HG02938 (cell line): Measurements from ENCODE around the gene CPEB1.

ENCODE experiments used
- ATAC-seq: cut with Tn5 transposase; IDR thresholded peaks from one replicate; pipeline ENCODE4 v1.9.1; 2021; ENCODE audit warnings: mild to moderate bottlenecking, moderate library complexity; ENCODE audit not compliant: unreplicated experiment

Gene CPEB1

DNA sequence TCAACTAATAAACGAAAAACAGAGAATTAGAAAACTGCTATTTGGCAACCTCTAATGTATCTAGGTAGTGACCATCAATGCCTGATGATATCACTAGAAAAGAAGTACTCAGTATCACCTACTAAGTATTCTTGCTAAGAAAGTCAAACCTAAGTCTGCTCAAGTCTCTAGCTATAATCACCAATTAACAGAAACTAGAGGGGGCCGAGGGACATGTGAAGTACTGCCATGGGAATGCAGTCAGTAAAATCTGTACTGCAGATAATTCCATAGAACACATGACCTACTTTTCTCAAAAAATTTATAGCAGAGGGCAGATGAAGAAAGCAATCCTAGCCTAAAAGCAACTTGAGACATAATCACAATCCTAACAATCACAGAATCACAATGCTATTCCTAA lies 51.4 kb downstream of the CPEB1 start:
- ATAC-seq, result no peak

DNA sequence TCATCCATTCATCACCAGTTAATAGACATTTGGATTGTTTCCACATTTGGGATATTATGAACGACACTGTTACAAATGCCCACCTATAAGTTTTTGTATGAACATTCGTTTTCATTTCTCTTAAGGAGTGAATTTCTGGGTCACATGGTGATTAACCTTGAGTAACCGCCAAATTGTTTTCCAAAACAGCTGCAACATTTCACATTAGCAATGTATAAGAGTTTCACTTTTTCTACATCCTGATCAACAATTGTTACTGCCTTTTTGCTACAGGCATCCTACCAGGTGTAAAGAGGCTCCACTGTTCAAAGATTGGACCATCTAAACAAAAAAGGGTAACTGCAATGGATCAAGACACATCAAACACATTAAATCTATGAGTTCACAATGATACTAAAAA lies 52.0 kb downstream of the CPEB1 start:
- ATAC-seq, result no peak

DNA sequence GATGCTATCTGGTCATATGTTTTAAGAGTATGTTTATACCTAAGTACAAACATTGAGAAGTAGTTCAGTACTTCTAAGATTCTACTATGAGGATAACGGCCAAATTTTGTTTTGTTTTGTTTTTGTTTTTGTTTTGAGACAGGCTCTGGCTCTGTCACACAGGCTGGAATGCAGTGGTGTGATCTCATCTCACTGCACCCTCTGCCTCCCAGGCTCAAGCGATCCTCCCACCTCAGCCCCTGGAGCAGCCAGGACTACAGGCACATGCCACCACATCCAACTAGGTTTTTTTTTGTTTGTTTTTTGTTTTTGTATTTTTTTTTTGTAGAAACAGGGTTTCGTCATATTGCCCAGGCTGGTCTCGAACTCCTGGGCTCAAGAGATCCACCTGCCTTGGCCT lies 59.4 kb downstream of the CPEB1 start:
- ATAC-seq, result no peak

DNA sequence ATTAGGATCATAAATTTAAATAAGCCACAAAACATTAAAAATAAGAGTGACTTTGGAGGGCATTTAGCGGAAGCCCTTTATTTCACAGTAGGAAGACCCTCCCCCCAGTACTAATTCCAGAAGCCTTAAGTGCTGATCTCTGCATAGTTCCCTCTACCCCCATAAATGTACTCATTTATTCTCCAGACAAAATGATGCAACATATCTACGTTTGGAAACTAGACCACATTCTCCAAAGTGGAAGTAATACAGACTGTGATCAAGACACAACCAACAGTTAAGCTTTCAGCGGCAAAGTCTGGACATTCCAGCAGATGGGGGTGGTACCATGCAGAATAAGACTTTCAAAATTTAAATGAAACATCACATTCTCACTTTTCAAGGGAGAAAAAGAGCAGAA lies 62.1 kb downstream of the CPEB1 start:
- no peak for ATAC-seq

DNA sequence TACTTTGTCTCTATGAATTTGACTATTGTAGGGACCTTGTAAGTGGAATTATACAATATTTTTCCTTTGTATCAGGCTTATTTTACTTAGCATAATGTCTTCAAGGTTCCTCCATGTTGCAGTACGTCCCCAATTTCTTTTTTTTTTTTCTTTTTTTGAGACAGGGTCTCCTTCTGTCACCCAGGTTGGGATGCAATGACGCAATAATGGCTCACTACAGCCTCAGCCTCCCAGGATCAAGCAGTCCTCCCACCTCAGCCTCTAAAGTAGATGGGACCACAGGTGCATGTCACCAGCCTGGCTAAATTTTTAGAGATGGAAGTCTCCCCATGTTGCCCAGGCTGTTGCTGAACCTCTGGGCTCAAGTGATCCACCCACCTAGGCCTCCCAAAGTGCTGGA lies 66.5 kb downstream of the CPEB1 start:
- ATAC-seq, result no peak

DNA sequence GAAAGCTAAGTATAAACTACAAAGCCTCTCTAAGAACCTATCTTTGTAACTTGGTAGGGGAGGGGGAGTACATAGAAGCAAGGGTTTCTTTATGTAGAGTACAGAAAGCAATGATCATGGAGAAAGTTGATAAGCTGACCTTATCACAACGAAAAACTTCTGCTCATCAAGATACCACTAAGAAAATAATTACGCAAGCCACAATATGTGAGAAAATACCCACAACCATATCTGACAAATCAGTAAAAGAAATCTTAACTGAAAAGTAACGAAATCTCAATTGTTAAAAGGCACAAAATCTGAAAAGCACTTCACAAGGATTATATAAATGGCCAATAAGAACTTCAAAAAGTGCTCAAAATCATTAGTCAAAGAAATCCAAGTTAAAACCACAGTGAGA lies 71.8 kb downstream of the CPEB1 start:
- ATAC-seq, result no peak

DNA sequence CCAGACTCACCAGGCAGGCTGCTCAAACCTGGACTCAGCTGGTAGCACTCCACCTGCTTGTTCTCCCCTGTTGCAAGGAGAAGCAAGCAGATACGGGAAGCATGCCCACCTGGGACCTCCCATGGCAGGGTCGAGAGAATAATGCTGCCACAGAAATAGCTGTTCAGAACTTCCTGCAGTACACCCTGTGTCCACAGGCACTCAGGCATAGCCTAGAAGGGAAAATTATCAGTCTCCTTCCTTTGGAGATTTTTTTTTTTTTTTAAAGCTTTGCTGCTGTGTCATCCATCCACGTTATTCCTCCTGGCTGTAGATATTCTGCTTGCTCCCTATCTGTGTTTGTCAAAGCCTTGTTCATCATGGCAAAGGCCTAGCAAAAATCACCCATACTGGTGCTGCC lies 74.2 kb downstream of the CPEB1 start:
- ATAC-seq, result no peak

DNA sequence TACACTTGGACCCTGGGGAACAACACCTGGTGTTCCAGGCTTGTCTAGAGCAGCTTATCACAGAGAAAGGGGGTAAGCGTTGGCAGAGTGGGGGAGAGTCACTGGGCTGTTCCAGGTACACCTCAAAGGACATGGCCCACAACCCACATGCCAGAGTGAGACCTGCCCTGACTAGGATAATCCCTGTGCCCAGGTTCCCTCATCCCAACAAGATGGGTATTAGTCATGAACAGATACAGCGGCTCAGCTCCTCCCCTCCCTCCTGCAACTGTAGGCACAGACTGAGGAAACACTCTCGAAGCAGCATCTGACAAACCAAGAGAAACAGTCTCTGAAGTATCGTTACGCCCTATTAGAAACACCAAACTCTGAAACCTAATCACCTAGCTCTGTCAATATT lies 74.9 kb downstream of the CPEB1 start:
- no peak for ATAC-seq

DNA sequence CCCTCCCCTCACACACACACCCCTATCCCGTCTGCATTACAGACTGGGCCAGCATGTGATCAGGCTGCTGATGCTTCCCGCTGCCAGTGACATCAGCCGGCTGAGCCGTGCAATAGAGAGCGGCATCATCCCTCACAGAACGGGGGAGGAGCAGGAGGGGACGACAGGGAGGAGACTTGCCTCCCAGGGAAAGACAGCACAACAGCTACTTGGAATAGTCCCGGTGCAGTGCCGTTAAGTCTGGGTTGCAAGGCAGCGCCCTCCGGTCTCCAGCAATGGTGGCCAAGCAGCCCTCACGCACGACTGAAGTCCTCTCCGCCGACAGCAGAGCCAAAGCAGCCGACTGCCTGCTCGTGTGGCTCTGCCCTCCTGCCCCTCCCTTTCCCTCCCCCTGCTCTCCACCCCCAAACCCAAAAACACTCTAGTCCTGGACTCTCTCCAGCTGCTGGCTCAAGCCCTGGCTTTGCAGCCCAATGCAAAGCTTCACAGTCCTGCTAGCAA lies 75.4 kb downstream of the CPEB1 start:
- no peak for ATAC-seq

DNA sequence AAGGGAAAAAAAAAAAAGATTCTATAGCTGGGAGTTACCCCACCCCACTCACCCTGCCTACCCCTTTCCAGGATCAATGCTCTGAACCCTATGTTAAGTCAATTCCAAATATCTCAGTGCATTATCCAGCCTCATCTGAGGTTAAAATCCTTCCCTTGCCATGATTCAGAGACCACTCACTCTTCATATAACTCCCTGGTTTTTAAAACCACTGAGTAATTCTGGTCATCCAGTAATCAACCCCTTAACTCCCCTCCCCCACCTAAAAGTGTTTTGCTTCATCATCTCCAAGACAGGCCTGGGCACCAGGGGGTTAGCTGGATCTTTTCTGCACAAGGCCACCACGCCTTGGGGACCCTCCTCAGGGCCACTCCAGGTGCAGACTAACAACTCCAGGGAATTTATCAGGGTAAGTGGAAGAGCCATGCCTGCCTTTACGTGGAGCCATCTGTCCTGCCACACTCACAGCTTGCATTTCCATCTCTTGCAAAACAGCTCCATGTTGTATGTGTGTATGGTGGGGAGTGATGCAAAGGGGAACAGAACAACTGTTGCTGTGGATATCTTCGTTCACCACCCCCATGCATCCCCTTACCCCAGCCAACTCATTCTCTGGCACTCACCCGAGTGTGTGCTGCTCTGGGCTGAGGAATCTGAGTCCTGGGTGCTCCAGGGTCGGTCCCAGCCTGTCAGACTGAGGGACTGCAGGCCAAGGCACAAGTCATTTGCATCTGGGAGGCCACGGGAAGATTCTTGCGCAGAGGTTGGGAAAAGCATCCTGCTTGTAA lies 76.2 kb downstream of the CPEB1 start:
- ATAC-seq, result no peak

DNA sequence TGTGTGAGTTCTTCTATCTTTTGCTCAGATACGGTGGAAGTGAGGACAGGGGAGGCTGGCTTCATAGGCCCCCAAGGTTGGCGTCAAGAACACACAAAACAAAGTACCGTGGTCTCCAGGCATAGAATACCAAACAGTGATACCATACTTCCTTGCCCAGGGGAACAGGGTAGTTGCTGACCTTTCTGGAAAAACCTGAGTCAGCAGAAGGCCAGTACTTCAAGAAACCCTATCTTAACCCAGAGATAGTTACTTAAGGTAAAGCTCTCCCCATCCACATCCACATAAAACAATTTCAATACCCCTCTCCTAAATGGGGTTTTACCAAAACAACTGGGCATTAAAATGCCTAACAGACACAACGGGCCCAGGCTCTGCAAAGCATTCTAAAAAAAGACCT lies 77.3 kb downstream of the CPEB1 start:
- no peak for ATAC-seq

DNA sequence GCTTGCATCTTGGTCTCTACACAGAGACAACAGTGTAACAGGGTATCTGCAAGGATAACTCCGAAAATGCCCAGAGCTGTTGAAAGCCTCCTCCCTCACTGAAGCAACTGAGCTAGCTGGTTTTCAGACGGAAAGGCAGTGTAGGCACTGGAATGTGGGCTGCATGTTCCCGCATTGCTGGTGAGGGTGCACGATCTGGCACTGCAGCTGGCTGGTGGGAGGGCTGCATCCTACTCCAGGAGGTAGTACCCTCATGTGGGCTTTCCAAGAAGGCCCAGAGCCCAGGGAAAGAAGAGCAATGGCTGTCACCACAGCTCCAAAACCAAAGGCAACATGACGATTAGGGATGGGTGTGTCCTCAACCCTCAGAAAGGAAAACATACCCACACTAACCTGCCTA lies 78.2 kb downstream of the CPEB1 start:
- no peak for ATAC-seq

DNA sequence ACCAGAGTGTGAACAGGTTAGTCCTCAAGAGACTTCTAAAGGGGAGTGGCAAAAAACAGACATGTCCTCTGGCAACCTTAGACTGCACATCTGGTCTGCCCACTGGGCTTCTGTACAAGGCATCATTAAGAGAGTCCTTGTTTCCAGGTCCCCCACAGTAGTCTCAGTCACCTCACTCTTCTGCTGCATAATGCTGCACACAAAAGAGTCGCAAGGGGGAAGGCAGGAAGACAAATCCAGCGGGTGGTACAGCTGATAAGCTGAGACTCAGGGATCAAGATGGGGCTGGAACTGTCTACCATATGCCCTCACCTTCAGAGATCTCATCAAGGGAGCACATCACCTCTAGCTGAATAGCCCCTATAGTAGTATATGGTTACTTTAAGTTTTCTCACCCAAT lies 79.5 kb downstream of the CPEB1 start:
- no peak for ATAC-seq

DNA sequence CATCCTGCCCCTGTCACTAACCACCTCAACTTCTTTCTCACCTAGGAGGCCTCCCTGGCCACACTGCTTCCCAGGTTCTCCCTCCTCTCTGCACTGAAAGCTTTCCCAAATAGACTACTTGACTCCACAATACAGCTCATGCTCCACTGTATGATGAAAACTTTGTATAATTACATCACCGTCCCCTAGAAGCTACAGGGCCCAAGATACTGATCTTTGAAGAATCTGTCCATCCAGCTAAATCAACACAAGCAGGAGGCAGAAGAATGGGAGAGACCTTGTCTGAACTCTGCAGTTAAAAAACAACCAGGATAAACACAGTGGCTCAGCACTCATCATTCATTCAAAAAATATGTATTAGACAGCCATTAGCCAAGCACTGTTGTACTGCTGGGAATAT lies 80.5 kb downstream of the CPEB1 start:
- ATAC-seq, result no peak

DNA sequence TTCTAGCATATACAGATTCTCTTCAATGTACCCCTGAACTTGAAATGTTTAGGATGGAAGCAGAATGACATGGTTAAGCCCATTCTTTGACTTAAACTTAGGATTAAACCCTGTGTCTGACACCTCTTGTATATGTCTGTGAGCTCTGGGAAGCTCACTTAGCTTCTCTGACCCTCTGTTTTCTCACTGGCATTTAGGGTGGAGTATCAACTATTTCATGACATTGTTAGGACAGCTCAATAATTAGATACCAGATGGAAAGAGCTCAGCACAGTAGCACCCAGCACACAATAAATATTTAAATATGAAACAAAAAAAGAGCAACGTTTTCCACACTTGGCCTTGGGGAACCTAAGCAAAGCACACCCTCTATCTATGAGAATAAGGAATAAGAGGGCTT lies 88.7 kb downstream of the CPEB1 start:
- ATAC-seq, result no peak

DNA sequence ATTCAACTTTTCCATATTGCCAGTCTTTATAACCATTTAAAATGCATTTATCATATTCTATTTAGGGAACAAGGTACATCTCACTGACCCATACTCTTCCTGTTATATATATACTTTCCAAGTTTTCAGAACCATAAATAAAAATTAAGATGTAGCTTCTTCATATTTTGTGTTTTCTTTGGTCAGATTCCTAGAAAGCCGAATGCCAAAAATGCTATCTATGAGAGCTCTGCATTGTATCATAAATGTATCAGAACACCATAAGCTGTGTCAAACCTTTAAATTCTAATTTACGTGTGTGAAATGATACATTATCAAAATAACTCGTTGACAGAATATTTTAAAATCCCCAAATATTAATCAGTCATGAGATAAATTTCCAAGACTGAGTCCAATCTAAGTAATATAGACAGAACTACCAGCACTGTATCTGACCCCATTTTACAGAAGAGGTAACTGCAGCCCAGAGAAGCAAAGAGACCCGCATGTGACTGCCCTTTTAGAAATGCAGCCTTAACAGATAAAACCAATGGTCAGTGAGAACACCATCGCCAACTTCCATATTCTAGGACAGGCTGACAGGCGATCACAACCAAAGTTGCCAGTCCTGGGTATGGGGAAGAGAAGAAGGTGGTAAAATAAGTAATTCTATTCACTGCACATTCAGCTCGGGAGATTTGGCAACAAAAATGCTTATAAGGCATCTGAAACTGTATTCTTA lies 90.7 kb downstream of the CPEB1 start:
- ATAC-seq, result no peak

DNA sequence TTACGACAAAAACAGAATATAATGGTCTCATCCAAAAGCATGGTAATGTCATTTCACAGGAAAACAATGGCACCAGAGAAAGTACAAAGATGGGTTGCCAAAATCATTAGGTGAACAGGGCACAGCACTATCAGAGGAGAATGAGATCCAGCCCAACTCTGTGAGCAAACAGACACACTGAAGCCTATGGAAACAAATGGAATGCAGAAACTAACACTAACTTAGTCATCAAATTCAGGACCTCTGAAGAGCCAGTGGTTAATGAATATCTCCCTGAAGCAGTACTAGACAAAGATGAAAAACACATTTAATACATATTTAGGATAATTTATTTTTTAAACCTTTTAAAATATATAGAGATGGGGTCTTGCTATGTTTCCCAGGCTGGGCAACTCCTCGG lies 92.3 kb downstream of the CPEB1 start:
- no peak for ATAC-seq

DNA sequence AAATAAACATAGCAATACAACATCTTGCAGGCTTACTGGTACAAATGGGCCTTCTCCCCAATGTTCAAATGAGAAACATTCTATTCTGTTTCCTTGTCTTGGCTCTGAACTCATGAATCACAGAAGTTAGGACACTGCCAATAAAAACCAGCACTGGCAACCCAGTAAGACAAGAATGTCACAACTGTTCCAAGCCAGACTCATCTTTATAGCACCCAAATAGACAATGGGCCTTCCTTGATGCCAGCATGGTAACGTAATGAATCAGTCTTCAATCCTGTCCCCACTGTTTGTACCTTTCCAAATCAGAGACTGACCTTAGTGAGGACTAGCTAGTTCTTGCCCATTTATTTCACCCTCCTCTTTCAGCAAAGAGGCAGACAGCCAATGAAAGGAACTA lies 92.8 kb downstream of the CPEB1 start:
- no peak for ATAC-seq

DNA sequence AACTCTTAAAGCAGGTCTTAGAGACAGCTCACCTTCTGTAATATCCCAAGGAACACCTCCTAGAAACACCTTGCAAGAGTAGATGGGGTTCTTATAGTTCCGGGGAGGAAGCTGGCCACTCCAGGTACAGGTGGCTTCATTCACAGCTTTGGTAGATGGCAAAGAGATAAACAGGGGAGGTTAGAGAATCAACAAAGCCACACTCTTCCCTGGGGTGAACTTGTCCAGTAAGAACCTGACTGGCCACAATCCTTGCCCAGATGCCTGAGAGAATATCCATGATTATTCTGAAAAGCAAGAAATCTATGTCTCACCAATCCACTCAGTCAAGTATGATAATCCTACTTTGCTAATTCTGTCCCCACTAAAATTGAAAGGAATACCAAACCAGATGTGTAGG lies 93.3 kb downstream of the CPEB1 start:
- no peak for ATAC-seq

DNA sequence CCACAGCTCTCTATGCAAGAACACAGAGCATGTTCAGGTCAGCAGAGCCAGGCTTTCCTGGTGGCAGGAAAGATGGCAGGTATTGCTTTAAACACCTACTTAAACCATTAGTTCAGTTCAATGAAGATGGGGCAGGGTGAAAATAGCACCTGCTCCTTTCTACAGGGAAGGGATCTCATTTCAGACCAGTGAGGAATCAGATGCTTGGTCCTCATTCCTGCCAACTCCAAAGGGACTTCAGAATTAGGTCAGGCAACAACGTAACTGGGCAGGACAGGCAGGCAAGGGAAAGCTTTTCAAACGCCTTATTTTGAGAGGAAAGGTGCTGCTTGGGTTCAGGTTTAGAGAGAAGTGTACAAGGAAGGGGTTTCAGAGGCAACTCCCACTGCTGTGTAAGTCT lies 94.3 kb downstream of the CPEB1 start:
- ATAC-seq, result no peak

DNA sequence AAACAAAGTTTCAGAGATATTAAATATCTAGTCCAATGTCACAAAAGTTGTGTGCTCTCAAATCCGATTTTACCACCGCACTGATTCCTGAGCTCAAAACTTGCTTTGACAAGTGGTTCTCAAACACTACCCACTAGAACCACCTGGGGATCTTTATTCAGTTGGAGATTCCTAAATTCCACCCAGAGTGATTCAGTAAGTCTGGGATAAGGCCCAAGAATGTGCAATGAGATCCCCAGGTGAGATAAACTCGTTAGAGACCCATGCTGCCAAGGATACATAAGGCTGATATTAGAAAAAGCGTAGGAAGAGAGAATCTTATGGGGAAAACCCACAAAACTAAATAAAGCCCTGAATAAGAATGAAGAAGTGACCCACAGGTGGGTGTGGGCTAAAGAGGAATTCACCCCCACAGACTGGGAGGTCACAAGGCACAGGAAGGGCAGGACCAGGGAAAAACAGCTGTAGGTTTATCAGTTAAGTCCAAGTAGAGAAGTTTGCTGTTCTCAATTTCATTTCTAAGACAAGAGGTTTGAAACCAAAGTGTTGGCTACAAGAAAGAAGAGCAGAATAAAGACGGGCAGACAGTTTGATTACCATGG lies 95.4 kb downstream of the CPEB1 start:
- ATAC-seq, result no peak

DNA sequence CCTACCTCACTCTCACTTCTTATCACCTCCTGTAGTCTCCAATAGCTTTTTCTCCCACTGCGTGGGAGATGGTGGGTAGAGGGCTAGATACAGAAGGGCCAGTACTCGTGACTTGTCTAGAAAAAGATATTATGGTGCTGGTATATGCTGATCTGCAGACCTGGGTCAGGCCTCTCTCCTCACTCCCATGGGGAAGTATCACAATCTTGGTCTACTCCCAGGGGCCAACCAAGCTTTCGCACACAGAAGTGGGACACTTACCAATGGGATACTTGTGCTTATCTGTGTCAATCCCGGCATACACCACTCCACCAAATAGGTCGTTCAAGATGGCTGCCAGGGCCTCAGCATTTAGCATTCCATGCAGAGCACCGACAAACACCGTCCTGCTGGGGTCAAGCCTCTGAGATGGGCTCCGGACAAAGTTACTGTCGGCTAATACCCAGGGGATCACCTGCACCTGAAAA lies 97.9 kb downstream of the CPEB1 start:
- ATAC-seq, result no peak
